ENCODE results near the gene MICAL2.

GRCh38 chr11:12192794-12193514 lies 82.6 kb downstream of the MICAL2 start:
- TF ChIP-seq CTCF (IDR thresholded peaks at IDR 0.05) (no peak), POLR2A (IDR thresholded peaks at IDR 0.05) (no peak)
